Mucosa of descending colon (tissue), 3 donors: ENCODE data around the gene KCNN3. TPM values are rescaled to one million over a fixed set of nuclear protein-coding genes. Genes with fewer than 3 reads are reported as not detected.

Experiments
- ATAC-seq: fragments of 200-7000 bp; cut with Tn5 transposase; one replicate; pipeline ENCODE4 v1.9.1; 2020; ENCODE audit warnings: mild to moderate bottlenecking, moderate library complexity
- DNase-seq, 3 donors: peaks; one replicate each; pipeline ENCODE4 v3.0.0-alpha.2; 2020
- H3K36me3 ChIP-seq: fragments of 200-600 bp; one replicate; pipeline ENCODE4 v1.8.0; 2021; ENCODE audit warnings: low read depth, mild to moderate bottlenecking
- H3K4me1 ChIP-seq: fragments of 200-600 bp; one replicate; pipeline ENCODE4 v1.8.0; 2021; ENCODE audit warnings: low read depth, mild to moderate bottlenecking
- H3K4me3 ChIP-seq: fragments of 200-600 bp; one replicate; pipeline ENCODE4 v1.8.0; 2021; ENCODE audit warnings: mild to moderate bottlenecking
- H3K9me3 ChIP-seq: fragments of 200-600 bp; one replicate; pipeline ENCODE4 v1.8.0; 2021; ENCODE audit warnings: mild to moderate bottlenecking
- intact Hi-C, 2 donors: fragments of 100-400 bp; cut with DNase I in 1 of 2; cut with micrococcal nuclease in 1 of 2; formaldehyde crosslinking; loops; one replicate each; pipeline versions ENCODE4 v1.11.0 to v1.11.1; 2022; cut with DNase I, micrococcal nuclease
- total RNA-seq, 3 donors: library from RNA; stranded (reverse); fragmentation: NEBNext Ultra II Directional in 2 of 3; extraction: Animal tissue kit (Norgen Biotek cat#: 25700) in 2 of 3; gene quantifications; one replicate each; pipeline versions ENCODE4 v1.2.1 to v1.2.4, GENCODE V29; 2021 to 2023
- TF ChIP-seq, protein P1 (sequence below): fragments of 200-600 bp; IDR thresholded peaks from one replicate; pipeline ENCODE4 v1.8.0; 2022; ENCODE audit warnings: antibody characterized with exemption, mild to moderate bottlenecking
- donor health status: DM: no; HTN: no; CAD: no; lungs with moderate emphysema.
- donor health status: DM: no; HTN: no; CAD: no.
- donor health status: DM: no; HTN: yes; CAD: no.

Gene KCNN3
- total RNA-seq, 3 donors from 2014 or later, result 1.5 to 19.3 (median 2.0) TPM

DNA sequence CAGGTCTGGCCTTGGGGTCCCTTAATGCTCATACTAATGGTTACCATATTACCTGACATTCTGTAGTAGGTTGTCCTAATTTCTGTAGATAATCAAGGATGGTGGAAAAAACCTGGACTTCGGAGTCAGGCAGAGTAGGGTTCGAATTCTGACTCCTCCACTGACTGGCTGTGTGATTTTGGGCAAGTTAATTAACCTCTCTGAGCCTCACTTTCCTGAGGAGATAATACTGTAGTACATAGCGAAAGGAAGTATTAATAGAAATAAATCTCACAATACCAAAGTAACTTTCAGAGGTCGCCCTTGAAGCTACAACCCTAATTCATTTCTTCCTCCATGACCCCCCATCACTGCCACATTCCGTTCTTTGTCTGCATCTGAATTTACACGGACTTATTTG lies 72.9 kb downstream of the KCNN3 start:
- no peak for ATAC-seq
- Histone ChIP-seq H3K9me3 (no peaks in the 10 kb centered on the region), H3K36me3 (no peaks in the 10 kb centered on the region), H3K4me1 (no peaks in the 10 kb centered on the region), H3K4me3 (no peak overlapping the region)
- intact Hi-C loops, result no loop called here
- DNase-seq, result no peak
- TF ChIP-seq, protein P1, sequence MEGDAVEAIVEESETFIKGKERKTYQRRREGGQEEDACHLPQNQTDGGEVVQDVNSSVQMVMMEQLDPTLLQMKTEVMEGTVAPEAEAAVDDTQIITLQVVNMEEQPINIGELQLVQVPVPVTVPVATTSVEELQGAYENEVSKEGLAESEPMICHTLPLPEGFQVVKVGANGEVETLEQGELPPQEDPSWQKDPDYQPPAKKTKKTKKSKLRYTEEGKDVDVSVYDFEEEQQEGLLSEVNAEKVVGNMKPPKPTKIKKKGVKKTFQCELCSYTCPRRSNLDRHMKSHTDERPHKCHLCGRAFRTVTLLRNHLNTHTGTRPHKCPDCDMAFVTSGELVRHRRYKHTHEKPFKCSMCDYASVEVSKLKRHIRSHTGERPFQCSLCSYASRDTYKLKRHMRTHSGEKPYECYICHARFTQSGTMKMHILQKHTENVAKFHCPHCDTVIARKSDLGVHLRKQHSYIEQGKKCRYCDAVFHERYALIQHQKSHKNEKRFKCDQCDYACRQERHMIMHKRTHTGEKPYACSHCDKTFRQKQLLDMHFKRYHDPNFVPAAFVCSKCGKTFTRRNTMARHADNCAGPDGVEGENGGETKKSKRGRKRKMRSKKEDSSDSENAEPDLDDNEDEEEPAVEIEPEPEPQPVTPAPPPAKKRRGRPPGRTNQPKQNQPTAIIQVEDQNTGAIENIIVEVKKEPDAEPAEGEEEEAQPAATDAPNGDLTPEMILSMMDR, result no peak

DNA sequence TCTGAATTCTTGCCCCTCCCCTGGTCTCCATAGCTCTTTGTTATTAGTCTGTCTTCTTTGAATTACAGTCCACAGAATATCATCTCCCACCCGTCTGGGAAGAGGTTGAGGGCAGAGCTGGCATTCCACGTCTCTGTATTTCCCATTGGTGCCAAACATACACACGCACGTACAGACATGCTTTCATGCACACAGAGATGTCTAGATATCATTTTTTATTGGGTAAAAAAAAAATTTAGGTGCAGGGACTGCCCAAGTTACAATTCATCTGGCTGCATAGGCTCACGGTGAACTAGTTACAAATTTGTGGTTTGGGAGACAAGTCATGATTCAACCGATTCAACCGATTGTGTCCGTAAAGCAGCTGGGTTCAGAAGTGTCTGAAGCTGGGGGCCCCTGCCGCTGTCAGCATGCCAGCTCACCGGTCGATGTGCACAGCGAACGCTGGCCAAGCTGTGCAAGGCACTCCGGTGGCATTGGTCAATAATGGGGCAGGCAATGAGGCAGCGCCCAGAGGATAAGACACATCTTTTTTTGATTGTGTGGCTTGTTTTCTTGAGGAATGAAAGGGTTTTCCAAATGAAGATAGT lies 73.7 kb downstream of the KCNN3 start:
- Histone ChIP-seq H3K4me1 (no peaks in the 10 kb centered on the region), H3K4me3 (no peak overlapping the region), H3K36me3 (no peaks in the 10 kb centered on the region), H3K9me3 (no peaks in the 10 kb centered on the region)
- TF ChIP-seq, protein P1, result no peak
- DNase-seq, result no peak
- ATAC-seq, result no peak
- intact Hi-C loops, result no loop called here

GRCh38 chr1:154794608-154795007 lies 75.5 kb downstream of the KCNN3 start:
- no peak for DNase-seq
- H3K4me1 ChIP-seq, result no peaks in the 10 kb centered on the region

DNA sequence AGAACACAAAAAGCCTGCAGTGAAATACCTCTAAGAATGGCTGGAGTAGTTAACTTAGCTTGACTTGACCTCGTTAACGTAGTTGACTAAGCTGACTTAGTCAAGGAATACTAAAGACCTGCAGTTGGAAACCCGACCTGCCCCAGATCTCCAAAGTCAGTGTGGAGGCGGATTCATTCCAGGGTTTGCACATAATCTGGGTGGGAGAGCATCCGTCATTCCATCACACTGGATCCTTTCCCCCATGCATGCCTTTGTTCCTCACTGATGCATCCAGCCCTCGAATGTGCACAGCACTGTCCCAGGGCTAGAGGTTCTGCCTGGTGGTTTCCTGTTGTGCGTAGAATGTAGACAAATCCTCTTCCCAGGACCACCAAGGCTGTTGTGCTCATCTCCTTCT lies 76.4 kb downstream of the KCNN3 start:
- no peaks in the 10 kb centered on the region for H3K36me3 ChIP-seq
- H3K4me3 ChIP-seq, result no peak overlapping the region
- no peaks in the 10 kb centered on the region for H3K4me1 ChIP-seq
- no peak for ATAC-seq
- no peaks in the 10 kb centered on the region for H3K9me3 ChIP-seq
- TF ChIP-seq, protein P1, result no peak
- no peak for DNase-seq
- intact Hi-C loops, result no loop called here

More at GRCh38 chr1:154794608-154795007, 75.5 kb downstream of the KCNN3 start:
- Histone ChIP-seq H3K36me3 (no peaks in the 10 kb centered on the region), H3K9me3 (no peaks in the 10 kb centered on the region), H3K4me3 (no peak overlapping the region)
- TF ChIP-seq, protein P1, result no peak
- ATAC-seq, result no peak
- intact Hi-C loops, result no loop called here

DNA sequence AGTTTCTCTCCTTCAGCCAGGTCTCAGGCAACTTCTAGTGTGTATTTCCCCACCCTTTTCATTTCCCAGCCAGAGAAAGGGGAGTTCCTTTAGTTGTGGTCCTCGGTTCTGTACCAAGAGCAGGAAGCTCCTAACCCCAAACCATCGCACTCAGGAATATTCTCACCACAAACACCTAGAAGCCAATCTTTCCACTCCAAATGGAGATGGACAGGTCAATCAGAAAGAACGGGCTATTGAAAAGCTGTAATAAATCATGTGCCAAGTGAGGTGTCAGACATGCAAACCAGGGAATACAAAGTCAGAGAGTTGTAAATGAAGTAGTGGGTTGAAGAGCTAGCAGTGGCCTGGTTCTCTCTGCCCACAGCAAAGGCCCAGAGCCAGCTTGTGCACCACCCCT lies 77.2 kb downstream of the KCNN3 start:
- no peak for ATAC-seq
- H3K9me3 ChIP-seq, result no peaks in the 10 kb centered on the region
- H3K36me3 ChIP-seq, result no peaks in the 10 kb centered on the region
- H3K4me1 ChIP-seq, result no peaks in the 10 kb centered on the region
- DNase-seq, result no peak
- intact Hi-C loops, result no loop called here
- TF ChIP-seq, protein P1, result no peak
- H3K4me3 ChIP-seq, result no peak overlapping the region
